Fibroblast of mammary gland (primary cell): Measurements from ENCODE around the gene GPT2.

Experiments
- DNase-seq: peaks from one replicate; pipeline ENCODE4 v3.0.0-alpha.2; 2010; ENCODE audit warnings: low read depth
- H3K4me3 ChIP-seq: 2 replicates; pipeline ENCODE4 v1.5.1; 2011; ENCODE audit warnings: low read depth, mild to moderate bottlenecking, low read length, moderate library complexity; ENCODE audit not compliant: control insufficient read depth
- CTCF ChIP-seq: conservative IDR thresholded peaks from 2 replicates; pipeline ENCODE4 v1.5.1; 2011; ENCODE audit warnings: low read depth, low read length, inconsistent platforms; ENCODE audit not compliant: control insufficient read depth, insufficient read depth

The GPT2 gene

GRCh38 chr16:46906360-46907060, 22.3 kb downstream of the GPT2 start:
- TF ChIP-seq CTCF: no peak
- DNase-seq: no peak
- H3K4me3 ChIP-seq: no peak overlapping the region

GRCh38 chr16:46907061-46907774, 23.1 kb downstream of the GPT2 start:
- no peak overlapping the region for H3K4me3 ChIP-seq
- DNase-seq: no peak
- no peak for TF ChIP-seq CTCF

- TF ChIP-seq CTCF: peak; percentile 69
- H3K4me3 ChIP-seq: no peak overlapping the region
- peak; percentile 69 for DNase-seq
Observed at GRCh38 chr16:46908540-46909372, 24.6 kb downstream of the GPT2 start.

- no peak for DNase-seq
- no peak overlapping the region for H3K4me3 ChIP-seq
- TF ChIP-seq CTCF: no peak
Observed at GRCh38 chr16:46911038-46911437, 26.9 kb downstream of the GPT2 start.

- no peak overlapping the region for H3K4me3 ChIP-seq
- DNase-seq: no peak
- no peak for TF ChIP-seq CTCF
Observed at GRCh38 chr16:46911650-46912049, 27.5 kb downstream of the GPT2 start.

GRCh38 chr16:46914556-46915201, 30.5 kb downstream of the GPT2 start:
- H3K4me3 ChIP-seq: no peak overlapping the region
- no peak for TF ChIP-seq CTCF
- DNase-seq: no peak
